ENCODE measurements around the gene CAPNS1.
A peak's percentile ranks its signal among the peaks of the same experiment; 100 is the strongest.

CAPNS1 gene

DNA sequence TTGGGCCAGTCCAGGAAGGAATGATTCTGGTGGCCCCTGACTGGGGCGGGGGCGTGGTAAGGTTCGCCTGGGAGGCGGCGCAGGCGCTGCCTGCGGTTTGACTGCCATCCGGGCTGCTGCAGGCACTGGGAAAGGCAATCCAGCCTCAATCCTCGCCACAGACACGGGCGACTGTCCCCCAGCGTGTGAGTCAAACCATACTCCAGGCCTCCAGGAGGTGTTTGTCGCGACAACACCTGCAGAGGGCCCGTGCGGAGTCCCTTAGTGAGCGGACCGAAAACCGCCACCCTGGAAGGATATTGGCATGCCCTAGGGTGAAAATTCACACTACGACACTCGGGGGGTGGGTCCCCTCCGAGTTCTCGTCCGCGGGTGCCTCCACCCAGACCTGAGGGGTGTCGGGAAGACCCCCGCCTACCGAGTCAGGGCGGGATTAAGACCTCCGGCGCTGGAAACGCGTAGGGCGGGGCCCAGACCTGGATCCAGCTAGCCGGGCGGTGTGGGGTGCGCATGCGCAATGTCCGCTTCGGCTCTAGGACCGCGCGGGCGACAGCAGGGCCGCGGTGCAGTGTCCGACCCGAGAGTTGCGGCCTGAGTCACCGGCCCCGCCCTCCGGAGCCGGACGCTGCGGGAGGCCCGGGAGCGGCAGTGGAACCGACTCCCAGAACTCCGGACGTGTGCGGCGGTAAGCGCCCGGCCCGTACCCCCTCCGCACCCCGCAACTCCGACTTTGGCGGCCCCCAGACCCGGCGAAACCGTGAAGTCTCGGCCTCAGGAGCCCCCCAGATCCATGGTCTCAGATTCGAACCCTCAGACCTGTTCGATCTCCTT lies at the start of gene CAPNS1:
CAPNS1 (plus strand) TSS at position 594 of the 831 bp plus-strand sequence. CDS start 946 bp downstream, outside the sequence.
- peak; percentile 97 for DNase-seq (ENCODE audit: low spot score)

DNA sequence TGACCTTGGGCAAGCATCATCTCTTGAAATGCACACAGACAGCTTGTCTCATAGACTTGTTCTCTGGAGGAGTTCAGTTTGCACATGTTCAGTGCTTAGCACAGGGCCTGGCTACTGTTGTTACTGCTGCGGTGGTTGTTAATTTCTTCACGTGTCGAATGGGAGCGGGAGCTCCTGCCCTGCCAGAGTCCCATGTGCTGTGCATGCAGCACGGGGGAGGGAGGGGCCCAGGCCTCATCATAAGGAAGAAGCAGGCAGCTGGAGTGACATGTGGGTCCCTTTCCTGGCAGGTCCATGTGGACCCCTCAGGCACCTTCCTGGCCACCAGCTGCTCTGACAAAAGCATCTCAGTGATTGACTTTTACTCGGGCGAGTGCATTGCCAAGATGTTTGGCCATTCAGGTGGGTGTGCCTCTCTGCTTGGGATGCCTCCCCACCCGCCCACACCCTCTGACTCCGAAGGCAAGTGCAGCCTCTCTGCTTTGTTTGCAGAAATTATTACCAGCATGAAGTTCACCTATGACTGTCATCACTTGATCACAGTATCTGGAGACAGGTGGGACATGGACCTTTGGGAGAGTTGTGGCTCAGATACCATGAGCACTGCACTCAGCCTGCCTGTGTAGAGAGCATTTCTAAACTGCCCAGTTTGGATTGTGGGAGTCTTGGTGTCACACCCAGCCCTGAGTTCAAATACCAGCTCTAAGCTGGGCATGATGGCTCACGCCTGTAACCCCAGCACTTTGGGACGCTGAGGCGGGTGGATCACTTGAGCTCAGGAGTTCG lies 48.8 kb upstream of the CAPNS1 start:
- no peak for DNase-seq (ENCODE audit: low spot score)

- DNase-seq (ENCODE audit: low spot score): no peak
These were observed 47.3 kb upstream of the CAPNS1 start for GRCh38 chr19:36092566-36092965.

DNA sequence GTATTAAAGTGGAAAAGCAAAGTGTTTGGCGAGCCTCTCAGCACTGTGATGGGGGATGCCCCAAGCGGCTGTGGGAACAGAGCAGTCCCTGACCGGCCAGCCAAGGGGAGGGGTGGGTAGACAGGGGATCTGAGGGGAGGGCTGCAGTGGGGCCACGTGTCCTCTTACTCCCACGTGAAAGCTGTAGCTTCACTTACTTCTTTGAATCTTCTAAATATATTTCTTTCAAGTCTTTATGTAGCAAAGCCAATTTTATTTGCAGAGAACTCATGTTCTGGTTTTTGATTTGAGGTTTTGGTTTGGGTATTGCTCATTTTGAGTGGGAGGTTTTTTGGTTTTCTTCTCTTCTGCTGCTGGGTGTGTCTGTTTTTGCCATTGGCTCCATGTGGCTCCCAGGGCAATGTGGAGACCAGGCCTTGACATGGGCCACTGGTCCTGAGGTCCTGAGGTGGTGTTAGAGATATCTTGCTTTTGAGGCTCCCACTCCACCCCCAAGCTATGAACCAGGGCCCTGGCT lies 46.7 kb upstream of the CAPNS1 start:
- no peak for DNase-seq (ENCODE audit: low spot score)

- no peak for DNase-seq (ENCODE audit: low spot score)
These were observed 46.2 kb upstream of the CAPNS1 start for GRCh38 chr19:36093687-36094086.

GRCh38 chr19:36097036-36097435 lies 42.8 kb upstream of the CAPNS1 start:
- DNase-seq (ENCODE audit: low spot score): no peak

DNA sequence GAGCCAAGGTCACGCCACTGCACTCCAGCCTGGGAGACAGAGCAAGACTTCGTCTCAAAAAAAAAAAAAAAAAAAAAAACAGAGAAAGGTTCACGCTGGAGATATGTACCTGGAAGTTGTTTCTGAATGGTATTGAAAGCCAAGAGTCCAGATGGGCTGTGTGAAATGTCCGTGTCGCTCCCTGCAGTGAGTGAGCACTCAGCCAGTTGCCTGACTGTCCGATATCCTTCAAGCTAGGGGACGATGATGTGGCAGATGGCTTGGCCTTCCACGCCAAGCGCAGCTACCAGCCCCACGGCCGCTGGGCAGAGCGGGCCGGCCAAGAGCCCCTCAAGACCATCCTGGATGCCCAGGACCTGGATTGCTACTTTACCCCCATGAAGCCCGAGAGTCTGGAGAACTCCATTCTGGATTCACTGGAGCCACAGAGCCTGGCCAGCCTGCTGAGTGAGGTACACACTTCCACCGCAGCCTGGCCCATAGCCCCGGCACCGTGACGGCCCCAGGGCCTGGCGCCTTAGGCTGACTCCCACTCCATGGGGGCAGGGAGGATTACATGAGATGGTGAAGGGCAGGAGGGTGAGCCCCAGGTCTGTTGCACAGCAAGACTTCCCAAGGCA lies 40.6 kb upstream of the CAPNS1 start:
- no peak for DNase-seq (ENCODE audit: low spot score)

DNA sequence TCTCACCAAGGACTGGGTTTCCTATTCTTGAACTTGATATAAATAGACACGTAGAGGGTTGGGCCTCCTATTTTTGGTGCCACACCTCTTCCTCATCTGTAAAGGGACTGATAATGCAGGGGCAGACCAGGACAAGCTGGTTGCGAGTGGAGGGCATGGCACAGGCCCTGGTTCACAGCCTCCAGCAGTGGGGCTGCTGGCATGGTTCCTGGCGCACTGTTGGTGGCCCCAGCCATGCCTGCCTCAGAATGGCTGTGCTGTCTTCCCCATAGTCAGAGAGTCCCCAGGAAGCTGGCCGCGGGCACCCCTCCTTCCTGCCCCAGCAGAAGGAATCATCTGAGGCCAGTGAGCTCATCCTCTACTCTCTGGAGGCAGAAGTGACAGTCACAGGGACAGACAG lies 39.4 kb upstream of the CAPNS1 start:
- DNase-seq (ENCODE audit: low spot score): no peak

GRCh38 chr19:36101550-36102327 lies 38.1 kb upstream of the CAPNS1 start:
- DNase-seq (ENCODE audit: low spot score): no peak

GRCh38 chr19:36103040-36103626 lies 36.7 kb upstream of the CAPNS1 start:
- no peak for DNase-seq (ENCODE audit: low spot score)

GRCh38 chr19:36103842-36104552 lies 35.9 kb upstream of the CAPNS1 start:
- DNase-seq (ENCODE audit: low spot score): no peak

- no peak for DNase-seq (ENCODE audit: low spot score)
These were observed 33.4 kb upstream of the CAPNS1 start for GRCh38 chr19:36106441-36106840.

DNA sequence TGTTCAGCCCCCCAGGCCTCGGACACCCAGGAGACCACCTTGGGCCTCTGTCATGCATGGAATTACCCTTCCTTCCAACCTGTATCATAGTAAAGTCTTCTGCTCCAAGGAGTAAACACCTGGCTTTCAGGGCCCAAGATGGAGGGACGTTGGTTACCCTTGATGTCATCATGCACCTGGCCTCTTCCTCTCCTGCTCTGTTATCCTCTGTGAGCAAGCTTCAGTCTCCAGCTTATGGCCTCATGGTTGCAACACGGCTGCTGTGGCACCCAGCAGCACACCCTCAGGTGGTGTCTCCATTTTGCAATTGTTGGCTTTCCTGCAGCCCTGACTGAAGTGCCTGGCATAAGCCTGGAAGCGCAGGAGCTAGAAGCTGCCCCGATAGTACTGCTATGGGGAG lies 32.9 kb upstream of the CAPNS1 start:
- no peak for DNase-seq (ENCODE audit: low spot score)

- DNase-seq (ENCODE audit: low spot score): no peak
These were observed 31.2 kb upstream of the CAPNS1 start for GRCh38 chr19:36108684-36109083.

DNA sequence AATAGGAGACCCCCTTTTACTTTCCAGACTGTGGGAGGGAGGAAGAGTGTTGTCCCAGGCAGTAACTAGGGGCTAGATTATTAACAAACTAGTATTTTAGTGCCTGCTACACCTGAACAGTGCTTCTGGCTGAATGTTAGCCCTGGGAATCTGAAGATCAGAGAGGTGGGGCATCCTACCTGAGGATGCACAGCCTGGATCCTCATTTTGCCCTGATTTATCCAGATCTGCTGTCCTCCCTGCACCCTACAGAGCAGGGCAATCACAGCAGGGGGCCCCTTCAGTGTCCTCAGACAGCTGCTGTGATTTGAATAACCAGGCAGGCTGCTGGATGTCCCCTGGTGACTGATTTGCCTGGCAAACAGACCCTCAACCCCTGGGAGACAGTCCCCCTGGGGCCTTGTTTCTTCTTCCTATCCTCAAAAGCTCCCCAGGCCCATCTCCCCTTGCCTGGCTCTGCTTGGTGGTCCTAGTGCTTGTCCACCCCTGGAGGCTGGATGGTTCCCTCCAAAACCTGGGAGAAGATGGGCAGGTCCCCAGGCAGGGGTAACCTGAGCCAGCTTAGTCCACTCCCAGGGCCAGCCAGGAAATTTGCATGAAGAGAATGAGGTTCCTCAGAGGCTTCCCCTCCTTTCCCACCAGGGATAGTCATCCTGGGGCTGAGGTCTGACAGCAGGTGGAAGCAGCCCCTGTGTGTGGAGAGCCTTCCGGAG lies 29.2 kb upstream of the CAPNS1 start, which contains the start of gene OVOL3:
OVOL3 (plus strand) TSS at position 657 of the 713 bp plus-strand sequence. CDS start 60 bp downstream, outside the sequence.
- no peak for DNase-seq (ENCODE audit: low spot score)

- DNase-seq (ENCODE audit: low spot score): no peak
These were observed 28.7 kb upstream of the CAPNS1 start for GRCh38 chr19:36111200-36111539.

- no peak for DNase-seq (ENCODE audit: low spot score)
These were observed 27.2 kb upstream of the CAPNS1 start for GRCh38 chr19:36112678-36113077.

- no peak for DNase-seq (ENCODE audit: low spot score)
These were observed 26.4 kb upstream of the CAPNS1 start for GRCh38 chr19:36113425-36113824.

DNA sequence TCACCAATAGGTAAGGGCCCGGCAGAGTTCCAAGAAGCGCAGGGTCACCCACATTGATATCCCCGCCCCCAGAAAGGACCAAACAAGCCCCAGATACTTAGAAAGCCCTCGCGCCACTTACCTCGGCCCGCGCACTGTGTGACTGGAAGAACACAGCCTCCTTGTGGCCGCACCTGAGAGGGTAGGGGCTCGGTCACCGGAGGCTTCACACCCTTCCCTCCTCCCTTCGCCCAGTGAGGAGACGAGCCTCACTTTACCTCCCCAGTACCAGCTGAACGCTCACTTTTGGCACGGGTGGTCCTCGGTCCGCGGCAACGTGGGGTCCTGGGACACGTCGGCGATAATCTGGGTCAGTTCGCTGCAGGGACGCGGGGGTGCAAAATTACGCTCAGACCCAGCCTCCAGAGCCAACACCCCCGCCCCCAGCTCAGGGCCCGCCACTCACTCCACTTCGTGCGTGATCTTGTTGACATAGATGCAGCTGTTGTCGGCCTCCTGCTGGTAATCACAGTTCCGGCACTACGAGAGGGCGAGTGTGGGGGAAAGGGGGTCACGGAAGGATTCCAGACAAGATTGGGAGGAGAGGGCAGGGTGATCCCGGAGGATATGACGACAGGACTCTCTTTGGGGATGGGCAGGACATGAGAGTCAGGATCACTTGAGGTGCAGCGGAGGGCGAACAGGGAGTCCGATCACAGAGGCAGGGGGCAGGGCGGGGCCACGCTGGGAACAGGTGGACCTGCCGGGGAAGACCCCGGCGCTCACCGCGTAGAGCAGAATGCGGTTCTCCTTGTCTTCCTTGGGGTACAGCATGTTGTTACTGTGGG lies 25.8 kb upstream of the CAPNS1 start:
- peak; percentile 74 for DNase-seq (ENCODE audit: low spot score)

Data from left forelimb (tissue), 1 donor.